ENCODE data around the gene SH3RF3.

GRCh38 chr2:109138449-109138848 lies 9.4 kb downstream of the SH3RF3 start:
- TF ChIP-seq ZNF830 (CRISPR knock-in tag; IDR thresholded peaks at IDR 0.05): no peak
- TF ChIP-seq EGR1 (conservative IDR thresholded peaks at IDR 0.05): no peak
- TF ChIP-seq POLR2A (conservative IDR thresholded peaks at IDR 0.05): no peak
- TF ChIP-seq GTF2F1 (IDR thresholded peaks at IDR 0.05; ENCODE audit: low read depth, low read length): no peak
- TF ChIP-seq FOXA3 (CRISPR knock-in tag; conservative IDR thresholded peaks at IDR 0.05 in 1 of 2, IDR thresholded peaks at IDR 0.05 in 1 of 2): no peak
- no peak for TF ChIP-seq ZNF780A (CRISPR knock-in tag; IDR thresholded peaks at IDR 0.05)
- TF ChIP-seq, protein P1, sequence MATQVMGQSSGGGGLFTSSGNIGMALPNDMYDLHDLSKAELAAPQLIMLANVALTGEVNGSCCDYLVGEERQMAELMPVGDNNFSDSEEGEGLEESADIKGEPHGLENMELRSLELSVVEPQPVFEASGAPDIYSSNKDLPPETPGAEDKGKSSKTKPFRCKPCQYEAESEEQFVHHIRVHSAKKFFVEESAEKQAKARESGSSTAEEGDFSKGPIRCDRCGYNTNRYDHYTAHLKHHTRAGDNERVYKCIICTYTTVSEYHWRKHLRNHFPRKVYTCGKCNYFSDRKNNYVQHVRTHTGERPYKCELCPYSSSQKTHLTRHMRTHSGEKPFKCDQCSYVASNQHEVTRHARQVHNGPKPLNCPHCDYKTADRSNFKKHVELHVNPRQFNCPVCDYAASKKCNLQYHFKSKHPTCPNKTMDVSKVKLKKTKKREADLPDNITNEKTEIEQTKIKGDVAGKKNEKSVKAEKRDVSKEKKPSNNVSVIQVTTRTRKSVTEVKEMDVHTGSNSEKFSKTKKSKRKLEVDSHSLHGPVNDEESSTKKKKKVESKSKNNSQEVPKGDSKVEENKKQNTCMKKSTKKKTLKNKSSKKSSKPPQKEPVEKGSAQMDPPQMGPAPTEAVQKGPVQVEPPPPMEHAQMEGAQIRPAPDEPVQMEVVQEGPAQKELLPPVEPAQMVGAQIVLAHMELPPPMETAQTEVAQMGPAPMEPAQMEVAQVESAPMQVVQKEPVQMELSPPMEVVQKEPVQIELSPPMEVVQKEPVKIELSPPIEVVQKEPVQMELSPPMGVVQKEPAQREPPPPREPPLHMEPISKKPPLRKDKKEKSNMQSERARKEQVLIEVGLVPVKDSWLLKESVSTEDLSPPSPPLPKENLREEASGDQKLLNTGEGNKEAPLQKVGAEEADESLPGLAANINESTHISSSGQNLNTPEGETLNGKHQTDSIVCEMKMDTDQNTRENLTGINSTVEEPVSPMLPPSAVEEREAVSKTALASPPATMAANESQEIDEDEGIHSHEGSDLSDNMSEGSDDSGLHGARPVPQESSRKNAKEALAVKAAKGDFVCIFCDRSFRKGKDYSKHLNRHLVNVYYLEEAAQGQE (IDR thresholded peaks at IDR 0.05; ENCODE audit: borderline replicate concordance): no peak
- TF ChIP-seq, protein P1 (CRISPR knock-in tag; IDR thresholded peaks at IDR 0.05; ENCODE audit: low read depth): no peak
- TF ChIP-seq KLF13 (tag; IDR thresholded peaks at IDR 0.05; ENCODE audit: borderline replicate concordance, low read depth): no peak
- TF ChIP-seq ZNF232 (CRISPR knock-in tag; IDR thresholded peaks at IDR 0.05): no peak
- no peak for TF ChIP-seq ZNF274 (IDR thresholded peaks at IDR 0.05; ENCODE audit: borderline replicate concordance, low read depth, low read length)
- TF ChIP-seq SRF (CRISPR knock-in tag; IDR thresholded peaks at IDR 0.05): no peak
- no peak for TF ChIP-seq CGGBP1 (CRISPR knock-in tag; IDR thresholded peaks at IDR 0.05)
